KOPT-K1 (cell line): ENCODE data around the gene GFRA1.

Experiments
- H3K27ac ChIP-seq: fragments of 200-600 bp; sonication (generic); 2 replicates; pipeline ENCODE4 v1.5.1; 2016; ENCODE audit warnings: antibody characterized with exemption, mild to moderate bottlenecking, low read depth, low read length; ENCODE audit not compliant: poor library complexity, severe bottlenecking
- H3K36me3 ChIP-seq: fragments of 200-600 bp; sonication (generic); 2 replicates; pipeline ENCODE4 v1.5.1; 2017; ENCODE audit warnings: antibody characterized with exemption, mild to moderate bottlenecking, low read length, moderate library complexity; ENCODE audit not compliant: insufficient read depth
- H3K9me3 ChIP-seq: fragments of 200-600 bp; sonication (generic); 2 replicates; pipeline ENCODE4 v1.5.1; 2017; ENCODE audit warnings: antibody characterized with exemption, low read length, mild to moderate bottlenecking; ENCODE audit not compliant: insufficient read depth, poor library complexity, severe bottlenecking

The GFRA1 gene

DNA sequence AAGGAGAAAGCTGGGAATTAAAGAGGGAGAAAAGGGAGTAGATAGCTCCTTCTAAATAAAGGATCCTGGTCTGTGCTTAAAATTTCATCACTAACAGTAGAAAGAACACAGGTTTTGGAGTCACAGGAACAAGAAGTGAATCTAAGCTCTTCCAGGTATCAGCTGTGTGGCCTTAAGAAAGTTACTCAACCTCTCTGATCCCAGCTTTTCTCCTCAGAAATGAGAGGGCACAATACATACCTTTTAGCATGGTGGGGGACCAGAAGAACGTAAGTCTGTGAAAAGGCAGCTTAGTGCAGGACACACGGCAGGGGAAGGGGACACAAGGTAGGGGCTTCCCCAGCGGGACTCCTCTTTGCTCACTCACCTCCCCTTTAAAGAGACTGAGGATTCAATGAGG is 13.4 kb downstream of the GFRA1 start:
- no peak overlapping the region for H3K27ac ChIP-seq
- H3K36me3 ChIP-seq, result no peaks in the 10 kb centered on the region
- no peaks in the 10 kb centered on the region for H3K9me3 ChIP-seq

DNA sequence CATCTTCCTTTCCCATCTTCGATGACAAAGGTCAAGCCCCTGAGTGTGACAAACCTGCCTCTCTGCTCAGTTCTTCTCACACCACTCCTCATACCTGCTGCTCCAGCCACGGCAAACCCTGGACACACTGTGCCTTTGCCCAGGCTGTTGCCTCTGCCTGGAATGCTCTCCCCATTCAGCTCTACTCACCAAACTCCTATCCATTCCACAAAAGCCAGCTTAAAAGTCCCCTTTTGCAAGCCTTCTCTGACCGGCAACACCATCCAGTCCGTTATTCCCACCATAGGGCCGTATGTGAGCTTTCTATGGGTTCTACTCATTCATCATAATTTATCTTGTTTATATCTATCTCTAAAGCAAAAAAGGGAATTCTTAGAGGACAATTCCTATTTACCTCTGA is 15.2 kb downstream of the GFRA1 start:
- H3K27ac ChIP-seq, result no peak overlapping the region
- H3K9me3 ChIP-seq, result no peaks in the 10 kb centered on the region
- H3K36me3 ChIP-seq, result no peaks in the 10 kb centered on the region

DNA sequence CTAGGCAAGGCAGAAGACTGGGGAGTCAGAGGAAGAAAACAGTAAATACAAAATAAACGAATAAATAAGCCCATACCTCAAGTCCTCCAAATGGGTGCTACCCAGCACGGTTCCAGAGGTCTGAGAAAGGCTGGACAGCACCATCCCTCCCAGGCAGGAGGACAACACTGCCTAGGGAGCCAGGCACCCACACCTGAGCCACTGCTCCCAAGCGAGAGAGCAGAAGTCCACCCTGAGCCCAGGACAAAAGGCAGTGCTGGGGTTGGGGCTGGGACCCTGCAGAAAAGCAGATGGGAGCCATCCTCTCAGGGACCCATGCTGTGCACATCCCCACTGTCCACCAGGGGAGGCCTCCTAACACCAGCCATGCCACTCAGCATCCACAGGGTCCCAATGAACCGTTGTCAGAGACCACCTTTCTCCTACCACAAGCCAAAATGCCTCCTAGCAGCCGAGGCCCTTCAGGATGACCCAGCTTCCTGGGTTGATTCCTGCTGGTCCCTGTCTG is 16.2 kb downstream of the GFRA1 start:
- H3K27ac ChIP-seq, result no peak overlapping the region
- no peaks in the 10 kb centered on the region for H3K36me3 ChIP-seq
- H3K9me3 ChIP-seq, result no peaks in the 10 kb centered on the region

DNA sequence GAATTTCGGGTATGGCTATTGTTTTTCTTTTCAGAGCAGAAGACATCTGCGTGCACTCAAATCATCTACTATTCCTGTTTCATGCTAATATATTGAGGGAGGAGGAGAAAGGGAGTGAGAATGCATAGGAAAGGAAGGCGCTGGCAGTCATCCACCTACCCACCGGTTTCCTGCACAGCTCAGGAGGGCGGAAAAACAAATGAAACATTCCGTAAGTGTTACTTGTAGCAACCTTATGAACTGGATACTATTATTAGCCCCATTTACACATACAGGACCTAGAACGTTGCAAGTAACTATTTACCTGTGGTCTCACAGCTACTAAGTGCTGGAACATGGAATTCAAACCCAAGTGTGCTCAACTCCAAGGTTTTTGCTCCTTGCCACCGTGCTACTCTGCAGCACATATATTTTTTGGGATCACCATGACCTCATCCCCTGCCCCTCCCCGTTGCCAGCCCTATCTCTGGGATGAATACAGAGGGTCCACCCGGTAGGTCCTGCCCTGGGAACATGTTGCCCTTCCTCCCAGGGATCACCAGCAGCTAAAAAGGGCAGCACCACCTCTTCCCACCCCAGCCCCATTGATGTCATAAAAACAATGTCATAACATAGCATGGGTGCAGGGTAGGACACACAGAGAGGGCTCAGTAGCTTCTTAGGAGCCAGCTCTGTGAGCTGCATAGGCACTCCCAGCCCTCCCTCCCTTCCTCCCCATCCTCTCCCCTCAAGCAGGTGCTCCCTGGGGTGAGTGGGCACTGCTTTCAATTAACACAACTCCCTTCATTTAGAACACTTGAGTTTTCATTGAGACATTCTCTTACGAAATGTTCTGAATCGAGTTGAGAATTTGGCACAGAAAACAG is 16.9 kb downstream of the GFRA1 start:
- H3K36me3 ChIP-seq, result no peaks in the 10 kb centered on the region
- H3K27ac ChIP-seq, result no peak overlapping the region
- no peaks in the 10 kb centered on the region for H3K9me3 ChIP-seq

DNA sequence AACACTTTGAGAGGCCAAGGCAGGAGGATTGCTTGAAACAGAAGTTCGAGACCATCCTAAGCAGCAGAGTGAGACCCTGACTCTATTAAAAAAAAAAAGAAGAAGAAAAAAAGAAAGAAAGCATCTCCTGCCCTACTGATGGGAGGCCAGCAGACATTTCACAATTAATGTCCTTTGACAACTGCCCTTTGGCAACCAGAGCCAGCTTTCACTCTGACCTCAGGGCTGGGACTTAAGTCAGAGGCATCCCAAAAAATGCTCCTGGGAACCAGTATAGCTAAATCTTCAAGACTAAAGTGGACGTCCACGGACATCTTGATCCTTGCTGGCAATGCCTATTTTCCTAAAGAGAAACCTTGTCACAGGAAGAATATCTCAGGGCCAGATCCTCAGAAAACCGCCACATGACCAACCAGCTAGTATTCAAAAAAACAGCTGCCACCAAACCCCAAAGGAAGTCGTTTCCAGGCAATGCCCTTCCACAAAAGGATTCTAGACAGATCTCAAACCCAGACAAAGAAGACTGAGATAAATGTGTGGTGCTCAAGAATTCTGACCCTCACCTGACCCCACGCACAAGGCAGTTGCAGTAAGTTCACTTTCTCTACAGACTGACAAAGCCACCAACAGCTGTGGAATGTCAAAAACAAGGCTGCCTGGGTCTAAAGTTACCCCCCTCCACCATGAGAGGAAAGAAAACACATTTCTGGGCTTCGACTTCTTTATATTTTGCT is 18.4 kb downstream of the GFRA1 start:
- Histone ChIP-seq H3K36me3 (no peaks in the 10 kb centered on the region), H3K27ac (no peak overlapping the region), H3K9me3 (no peaks in the 10 kb centered on the region)

DNA sequence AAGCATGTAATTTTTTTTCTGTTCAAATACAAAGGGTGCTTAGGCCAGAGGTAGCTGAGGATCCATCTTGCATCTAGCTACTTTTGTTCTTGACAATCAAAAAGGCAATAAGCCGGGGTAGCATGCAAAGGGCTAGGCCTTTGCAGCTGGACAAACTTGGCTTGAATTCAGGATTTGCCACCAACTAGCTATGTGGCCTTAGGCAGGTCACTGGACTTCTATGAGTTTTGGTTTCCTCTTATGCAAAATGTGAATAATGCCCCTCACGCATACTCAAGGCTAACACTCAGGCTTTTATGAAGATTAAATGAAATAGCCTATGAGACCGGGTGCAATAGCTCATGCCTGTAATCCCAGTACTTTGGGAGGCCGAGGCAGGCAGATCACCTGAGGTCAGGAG is 19.3 kb downstream of the GFRA1 start:
- Histone ChIP-seq H3K27ac (no peak overlapping the region), H3K9me3 (no peaks in the 10 kb centered on the region), H3K36me3 (no peaks in the 10 kb centered on the region)

DNA sequence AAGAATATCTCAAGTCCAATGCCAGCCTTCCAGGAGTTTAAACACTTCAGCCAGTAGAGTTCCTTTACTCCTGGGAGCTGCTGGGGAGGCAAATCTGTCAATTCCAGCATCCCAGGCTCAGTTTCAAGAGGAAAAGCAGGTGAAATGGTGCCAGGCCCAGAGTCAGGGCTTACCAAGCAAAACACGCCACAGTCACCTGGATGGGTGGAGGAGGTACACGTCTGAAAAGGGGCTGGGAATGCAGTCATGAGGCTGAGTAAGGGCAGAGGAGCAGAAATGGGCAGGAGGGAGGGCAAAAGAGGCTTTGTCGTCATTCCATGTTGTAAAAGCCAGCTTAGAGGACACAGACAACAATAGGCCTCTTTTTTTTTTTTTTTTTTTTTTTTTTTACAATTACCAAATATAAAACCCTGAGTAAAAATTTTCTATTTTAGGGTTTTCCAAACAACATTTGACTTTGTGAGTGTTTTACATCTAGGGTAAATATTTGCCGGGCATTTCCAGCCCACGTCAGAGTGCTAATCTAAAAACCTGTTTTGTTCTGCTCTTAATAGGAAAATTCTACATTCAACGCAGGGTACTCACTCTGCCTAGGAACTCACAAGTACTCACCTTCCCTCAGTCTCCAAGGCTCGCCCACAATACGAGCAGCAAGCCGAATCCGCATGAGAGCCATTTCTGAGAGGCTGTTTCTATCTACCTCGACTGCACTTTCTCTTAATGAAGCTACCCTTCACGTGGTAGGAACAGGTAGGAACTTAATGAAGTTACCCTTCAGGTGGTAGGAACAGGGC is 21.2 kb downstream of the GFRA1 start:
- H3K9me3 ChIP-seq, result no peaks in the 10 kb centered on the region
- no peaks in the 10 kb centered on the region for H3K36me3 ChIP-seq

DNA sequence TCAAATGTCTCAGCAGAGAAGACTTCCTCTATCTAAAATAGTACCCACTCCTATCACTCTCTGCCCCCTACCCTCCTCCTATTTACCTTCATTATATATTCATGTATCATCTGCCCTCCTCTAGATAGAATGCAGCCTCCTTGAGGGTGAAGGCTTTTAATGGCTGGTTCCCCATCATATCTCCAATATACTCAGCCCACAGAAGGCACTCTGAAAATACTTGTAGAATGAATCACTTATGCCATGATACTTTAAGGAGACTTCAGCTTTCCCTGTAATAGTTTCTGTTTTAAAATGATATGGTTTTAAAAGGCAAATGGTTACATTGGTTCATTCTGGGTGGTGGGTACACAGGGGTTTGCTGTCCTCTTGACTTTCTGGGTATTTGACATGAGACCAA is 25.3 kb downstream of the GFRA1 start:
- Histone ChIP-seq H3K9me3 (no peaks in the 10 kb centered on the region), H3K36me3 (no peaks in the 10 kb centered on the region), H3K27ac (no peak overlapping the region)

More for the DNA sequence above, 21.2 kb downstream of the GFRA1 start:
- H3K27ac ChIP-seq, result no peak overlapping the region

DNA sequence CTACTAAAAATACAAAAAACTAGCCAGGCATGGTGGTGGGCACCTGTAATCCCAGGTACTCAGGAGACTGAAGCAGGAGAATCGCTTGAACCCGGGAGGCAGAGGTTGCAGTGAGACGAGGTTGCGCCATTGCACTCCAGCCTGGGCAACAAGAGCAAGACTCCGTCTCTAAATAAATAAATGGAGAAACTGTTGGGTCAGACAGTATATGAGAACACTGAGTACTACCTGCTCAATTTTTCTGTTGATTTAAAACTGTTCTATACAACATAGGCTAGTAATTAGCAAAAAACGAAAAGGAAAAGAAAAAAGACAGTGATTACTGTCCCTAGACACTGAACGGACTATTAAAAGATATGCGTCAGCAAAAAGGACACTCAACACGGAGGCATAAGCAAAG is 26.7 kb downstream of the GFRA1 start:
- H3K9me3 ChIP-seq, result no peaks in the 10 kb centered on the region
- H3K27ac ChIP-seq, result no peak overlapping the region
- no peaks in the 10 kb centered on the region for H3K36me3 ChIP-seq

DNA sequence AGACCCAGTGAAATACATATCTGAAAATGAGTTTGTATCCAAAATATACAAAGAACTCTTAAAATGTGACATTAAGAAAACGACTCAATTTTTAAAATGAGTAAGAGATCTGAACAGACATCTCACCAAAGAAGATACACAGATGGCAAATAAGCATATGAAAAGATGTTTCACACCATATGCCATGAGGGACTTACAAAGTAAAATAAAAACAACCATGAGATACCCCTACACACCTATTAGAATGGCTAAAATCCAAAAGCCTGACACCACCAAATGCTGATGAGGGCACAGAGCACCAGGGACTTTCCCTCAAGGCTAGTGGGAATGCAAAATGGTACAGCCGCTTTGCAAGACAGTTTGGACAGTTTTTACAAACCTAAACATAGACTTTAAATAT is 27.9 kb downstream of the GFRA1 start:
- Histone ChIP-seq H3K27ac (no peak overlapping the region), H3K36me3 (no peaks in the 10 kb centered on the region), H3K9me3 (no peaks in the 10 kb centered on the region)

DNA sequence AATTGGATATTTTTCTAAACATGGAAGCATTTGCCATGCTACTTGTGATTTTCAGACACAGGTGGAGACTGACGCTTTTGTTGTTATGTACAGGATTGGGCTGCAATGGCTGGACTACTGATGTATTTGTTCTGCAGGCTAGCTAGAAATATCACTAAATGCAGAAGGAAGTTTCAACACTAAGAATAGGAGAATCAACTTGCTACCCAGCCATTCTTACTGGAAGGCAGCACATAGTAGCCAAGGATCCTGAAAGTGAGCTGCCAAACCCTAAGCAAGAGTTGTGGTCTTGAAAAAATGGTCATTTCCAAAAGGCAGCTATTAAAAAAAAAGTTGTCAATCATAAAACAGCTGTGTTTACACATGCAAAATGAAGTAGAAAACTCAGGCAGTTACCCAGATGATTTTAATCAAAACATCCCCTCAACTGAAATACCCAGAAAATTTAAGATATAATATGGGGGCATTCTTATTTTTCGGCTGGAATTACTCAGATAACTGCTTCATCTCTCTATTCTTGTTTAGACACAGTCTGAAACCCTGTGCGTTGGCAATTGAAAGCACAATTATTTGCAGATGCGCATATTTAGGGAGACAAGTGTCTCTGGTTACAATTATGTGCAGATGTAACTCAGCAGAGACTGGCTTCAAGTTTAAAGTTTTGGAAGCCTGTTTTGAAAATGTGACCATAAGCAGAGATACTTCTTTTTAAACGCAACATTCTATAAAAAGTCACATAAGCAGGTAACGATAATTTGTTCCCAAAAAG is 31.2 kb downstream of the GFRA1 start:
- H3K36me3 ChIP-seq, result no peaks in the 10 kb centered on the region
- no peaks in the 10 kb centered on the region for H3K9me3 ChIP-seq
- H3K27ac ChIP-seq, result no peak overlapping the region

DNA sequence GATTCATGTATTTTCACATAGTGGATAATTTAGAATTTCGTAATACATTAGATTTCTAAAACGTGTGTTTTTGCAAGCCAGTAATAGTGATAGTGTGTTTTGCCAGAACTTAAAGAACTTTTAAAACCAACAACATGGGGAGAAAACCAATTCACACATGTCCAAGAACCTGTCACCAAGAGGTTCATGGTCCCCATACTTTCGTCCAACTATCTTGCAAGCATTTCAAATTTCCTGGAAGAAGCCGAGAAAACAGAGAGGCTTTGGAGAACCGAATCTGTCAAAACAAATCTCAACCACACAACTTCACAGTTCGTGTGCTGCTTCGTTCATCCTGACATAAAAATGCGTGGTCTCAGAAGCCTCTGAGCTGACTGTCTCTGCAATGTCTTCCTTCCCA is 31.9 kb downstream of the GFRA1 start:
- no peaks in the 10 kb centered on the region for H3K36me3 ChIP-seq
- no peak overlapping the region for H3K27ac ChIP-seq
- H3K9me3 ChIP-seq, result no peaks in the 10 kb centered on the region

DNA sequence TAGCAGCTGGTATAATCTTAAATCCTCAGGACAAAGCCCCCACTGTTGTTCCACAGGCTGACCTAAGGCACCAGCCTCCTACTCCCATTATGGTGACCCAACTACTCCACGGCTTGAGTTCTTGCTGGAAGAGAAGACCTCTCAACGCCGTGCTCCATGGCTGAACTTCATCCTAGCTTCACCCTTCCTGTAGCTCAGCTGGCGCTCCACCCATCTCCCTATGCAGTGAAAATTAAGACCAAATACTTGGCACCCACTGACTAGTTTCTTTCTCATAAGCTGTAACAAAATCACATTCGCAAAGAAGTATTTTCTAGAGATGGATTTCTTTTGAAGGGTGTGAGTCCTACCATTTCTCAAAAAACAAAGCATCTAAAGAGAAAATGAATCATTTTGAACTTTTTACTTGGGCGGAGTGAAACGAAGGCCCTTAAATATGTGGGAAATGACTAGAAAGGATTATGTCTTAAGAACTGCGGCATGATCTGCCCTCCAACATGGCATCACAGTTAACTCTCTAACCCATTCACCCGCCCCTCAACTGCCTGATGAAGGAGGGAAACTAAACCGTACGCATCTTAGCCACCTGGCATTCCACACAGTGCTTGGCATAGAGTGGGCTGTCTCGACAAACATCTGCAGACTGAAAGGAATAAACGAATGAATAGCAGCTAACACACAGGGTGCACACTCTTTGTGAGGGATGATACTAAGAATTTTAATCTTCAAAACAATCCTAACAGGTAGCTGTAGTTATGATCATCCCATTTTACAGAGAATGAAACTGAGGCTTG is 32.7 kb downstream of the GFRA1 start:
- no peaks in the 10 kb centered on the region for H3K36me3 ChIP-seq
- no peak overlapping the region for H3K27ac ChIP-seq
- H3K9me3 ChIP-seq, result no peaks in the 10 kb centered on the region

DNA sequence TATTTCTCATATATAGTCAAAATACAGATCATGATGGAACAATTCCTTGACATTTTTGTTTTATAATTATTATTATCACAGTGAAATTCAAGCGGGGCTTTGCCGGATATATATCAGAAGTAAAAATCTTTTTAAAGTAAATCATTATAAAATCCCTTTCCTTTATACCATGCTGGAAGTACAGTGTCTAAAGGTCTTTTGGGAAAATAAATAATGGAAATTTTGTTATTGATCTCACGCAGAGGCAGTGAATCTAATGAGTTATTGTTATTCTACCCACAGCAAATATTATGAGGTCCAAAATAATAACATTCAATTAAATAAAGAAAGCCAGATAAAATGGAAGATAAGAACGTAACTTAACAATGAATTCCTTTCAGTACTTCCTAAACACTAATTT is 33.8 kb downstream of the GFRA1 start:
- Histone ChIP-seq H3K36me3 (no peaks in the 10 kb centered on the region), H3K27ac (no peak overlapping the region), H3K9me3 (no peaks in the 10 kb centered on the region)
